ENCODE results near the gene RHBDF2.

DNA sequence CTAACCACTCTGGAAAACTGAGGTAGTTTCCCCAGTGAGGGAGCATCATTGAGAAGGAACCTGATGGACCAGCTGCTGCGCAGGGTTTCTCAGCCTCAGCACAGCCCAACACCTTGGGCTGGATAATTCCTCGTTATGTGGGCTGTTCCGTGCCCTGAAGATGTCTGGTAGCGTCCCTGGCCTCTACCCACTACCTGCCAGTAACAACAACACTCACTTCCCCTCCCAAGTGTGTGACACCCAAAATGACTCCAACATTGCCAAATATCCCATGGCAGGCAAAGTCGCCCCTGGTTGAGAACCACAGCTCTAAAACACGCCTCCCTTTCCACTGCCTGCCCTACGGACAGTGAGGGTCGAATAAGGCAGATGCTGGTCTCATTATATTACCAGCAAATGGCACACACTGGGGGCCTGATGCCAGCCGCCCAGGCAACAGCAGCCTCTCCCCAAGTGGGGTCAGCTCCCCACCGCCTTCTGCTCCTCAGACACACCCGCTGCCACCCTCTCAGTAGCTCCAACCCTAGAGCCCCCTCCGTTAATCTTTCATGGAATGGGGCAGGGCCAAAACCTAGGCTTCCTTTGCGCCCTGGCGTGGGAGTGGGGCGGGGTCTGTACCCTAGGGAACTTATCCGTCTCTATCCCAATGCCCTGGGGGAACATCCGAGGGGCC lies 1.0 kb downstream of the RHBDF2 start:
- no peak for TF ChIP-seq POLR2AphosphoS5 (IDR thresholded peaks at IDR 0.05; ENCODE audit: insufficient read depth in 1 of 2, low read depth in 1 of 2)
- TF ChIP-seq, protein P1, sequence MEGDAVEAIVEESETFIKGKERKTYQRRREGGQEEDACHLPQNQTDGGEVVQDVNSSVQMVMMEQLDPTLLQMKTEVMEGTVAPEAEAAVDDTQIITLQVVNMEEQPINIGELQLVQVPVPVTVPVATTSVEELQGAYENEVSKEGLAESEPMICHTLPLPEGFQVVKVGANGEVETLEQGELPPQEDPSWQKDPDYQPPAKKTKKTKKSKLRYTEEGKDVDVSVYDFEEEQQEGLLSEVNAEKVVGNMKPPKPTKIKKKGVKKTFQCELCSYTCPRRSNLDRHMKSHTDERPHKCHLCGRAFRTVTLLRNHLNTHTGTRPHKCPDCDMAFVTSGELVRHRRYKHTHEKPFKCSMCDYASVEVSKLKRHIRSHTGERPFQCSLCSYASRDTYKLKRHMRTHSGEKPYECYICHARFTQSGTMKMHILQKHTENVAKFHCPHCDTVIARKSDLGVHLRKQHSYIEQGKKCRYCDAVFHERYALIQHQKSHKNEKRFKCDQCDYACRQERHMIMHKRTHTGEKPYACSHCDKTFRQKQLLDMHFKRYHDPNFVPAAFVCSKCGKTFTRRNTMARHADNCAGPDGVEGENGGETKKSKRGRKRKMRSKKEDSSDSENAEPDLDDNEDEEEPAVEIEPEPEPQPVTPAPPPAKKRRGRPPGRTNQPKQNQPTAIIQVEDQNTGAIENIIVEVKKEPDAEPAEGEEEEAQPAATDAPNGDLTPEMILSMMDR (IDR thresholded peaks at IDR 0.05): no peak
- no peak for TF ChIP-seq POLR2A (IDR thresholded peaks at IDR 0.05)
